ENCODE measurements around the gene COL4A2.
A peak's percentile ranks its signal among the peaks of the same experiment; 100 is the strongest.

Gene COL4A2

GRCh38 chr13:110462091-110462490, 155.0 kb downstream of the COL4A2 start:
- no peak for DNase-seq

DNA sequence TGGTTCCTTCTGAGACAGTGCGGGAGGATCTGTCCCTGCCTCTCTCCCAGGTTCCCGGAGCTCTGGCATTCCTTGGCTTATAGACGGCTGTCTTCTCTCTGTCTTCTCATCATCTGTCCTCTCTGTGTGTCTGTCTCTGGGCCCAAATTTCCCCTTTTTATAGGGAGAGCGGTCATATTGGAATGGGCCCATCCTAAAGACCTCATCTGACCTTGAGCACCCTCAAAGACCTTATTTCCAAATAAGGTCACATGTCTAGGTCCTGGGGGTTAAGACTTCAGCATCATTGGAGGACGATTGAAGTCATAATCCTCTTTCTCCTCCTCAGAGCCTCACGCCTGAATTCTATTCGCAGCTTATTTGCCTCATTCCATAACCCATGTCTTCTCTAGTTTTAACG, 156.1 kb downstream of the COL4A2 start:
- no peak for DNase-seq

DNA sequence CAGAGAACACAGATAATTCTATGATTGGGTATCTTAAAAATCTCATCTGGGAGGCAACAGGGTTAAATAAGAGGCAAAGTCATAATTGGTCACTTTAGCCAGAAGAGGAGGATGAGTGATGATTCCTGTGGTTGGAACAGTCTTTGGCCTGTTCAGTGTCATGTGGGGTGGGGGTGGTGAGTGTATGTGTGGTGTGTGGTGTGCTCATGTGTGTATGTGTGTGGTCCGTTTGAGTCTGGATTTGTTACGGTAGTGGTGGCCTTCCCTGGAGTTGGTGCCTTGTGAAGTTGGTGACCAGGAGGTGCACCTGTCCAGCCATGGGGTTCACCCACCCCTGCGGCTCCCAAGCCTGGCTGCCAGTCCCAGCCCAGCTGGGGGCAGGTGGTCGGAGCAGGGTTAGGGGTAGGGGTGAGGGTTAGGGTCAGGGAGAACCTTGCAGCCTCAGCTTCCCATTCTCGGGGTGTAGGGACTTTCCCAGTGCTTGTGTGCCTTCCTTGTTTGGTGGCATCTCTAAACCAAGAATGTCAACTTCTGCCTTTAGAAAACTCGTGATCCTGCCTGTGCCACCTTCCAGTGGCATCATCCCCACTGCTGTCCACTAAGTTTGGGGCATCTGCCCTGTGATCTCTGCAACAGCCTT, 156.9 kb downstream of the COL4A2 start:
- DNase-seq = no peak

GRCh38 chr13:110464556-110465333, 157.7 kb downstream of the COL4A2 start:
- no peak for DNase-seq

- DNase-seq = no peak
These were observed 158.6 kb downstream of the COL4A2 start for GRCh38 chr13:110465696-110466095.

DNA sequence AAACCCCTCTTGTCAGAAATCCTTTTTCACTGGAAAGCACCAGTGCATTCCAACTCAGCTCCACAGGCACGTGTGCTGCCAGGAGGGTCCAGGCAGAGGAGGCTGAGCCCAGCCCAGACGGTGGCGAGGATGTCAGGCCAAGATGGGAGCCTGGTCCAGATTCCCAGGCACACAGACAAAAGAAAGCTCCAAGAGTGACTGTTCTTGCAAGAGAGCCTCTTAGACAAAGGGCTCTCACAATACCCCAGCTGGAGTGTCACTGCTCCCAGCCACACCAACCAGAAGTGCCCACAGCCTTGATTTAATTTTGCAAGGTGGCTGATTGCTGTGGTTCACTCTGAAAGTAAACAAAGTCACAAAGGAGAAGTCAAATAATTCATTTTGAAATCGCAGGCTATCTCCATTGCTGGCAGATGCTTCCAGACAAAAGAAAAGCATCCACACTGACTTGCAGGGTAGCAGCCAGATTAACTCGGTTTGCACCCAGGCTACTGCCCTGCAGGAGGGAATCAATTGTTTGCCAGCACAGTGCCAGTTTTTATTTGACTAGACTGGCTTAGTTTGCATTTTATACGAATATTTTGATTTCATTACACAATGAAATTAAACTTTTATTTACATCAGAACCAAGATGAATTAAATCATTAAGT, 159.3 kb downstream of the COL4A2 start:
- DNase-seq = no peak

DNA sequence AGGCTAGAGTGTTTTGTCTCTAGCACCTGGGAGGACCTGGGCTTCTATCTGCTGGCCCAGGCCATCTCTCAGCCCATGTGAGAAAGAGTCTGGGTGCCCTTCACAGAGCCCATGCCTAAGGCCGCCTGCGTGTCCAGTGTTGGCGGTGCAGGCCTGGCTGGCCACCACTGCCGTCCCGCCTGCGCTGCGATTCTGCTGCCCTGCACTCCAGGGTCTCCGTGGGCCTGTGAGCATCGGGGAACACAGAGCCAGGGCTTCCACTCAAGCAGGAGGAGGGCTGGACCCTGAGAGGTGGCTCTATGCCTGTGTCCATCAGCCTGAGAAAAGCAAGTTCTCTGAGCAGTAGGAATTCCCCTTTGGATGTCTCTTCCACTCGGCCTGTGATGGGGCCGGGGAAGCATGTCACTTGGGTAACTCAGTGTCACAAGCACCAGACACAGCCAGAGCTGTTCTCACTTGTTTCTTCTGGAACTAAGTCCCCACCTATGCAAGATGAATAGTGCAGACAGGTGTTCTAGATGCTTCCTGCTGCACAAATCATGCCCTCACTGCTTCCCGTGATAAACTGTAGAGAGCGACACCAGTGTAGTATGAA, 160.5 kb downstream of the COL4A2 start:
- DNase-seq = no peak

DNA sequence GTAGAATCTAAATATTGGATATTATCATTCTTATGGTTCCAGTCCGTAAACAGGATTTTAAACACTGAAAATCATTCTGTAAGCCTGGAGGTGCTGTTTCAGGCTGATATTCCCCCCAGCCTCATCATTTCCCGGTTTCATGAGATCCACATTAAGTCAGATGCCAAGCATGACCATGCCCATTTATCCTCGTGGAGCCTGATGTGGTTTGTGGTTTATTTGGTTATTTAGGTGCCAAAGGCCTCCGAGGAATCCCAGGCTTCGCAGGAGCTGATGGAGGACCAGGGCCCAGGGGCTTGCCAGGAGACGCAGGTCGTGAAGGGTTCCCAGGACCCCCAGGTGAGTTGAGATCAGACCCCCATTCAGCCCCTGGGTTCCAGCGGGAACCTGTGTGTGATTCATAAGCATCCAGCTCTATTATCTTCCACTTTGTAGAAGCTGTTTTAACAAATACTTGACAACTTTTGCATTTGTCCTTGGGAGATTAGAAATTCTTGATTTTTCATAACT, 162.0 kb downstream of the COL4A2 start:
- DNase-seq = no peak

DNA sequence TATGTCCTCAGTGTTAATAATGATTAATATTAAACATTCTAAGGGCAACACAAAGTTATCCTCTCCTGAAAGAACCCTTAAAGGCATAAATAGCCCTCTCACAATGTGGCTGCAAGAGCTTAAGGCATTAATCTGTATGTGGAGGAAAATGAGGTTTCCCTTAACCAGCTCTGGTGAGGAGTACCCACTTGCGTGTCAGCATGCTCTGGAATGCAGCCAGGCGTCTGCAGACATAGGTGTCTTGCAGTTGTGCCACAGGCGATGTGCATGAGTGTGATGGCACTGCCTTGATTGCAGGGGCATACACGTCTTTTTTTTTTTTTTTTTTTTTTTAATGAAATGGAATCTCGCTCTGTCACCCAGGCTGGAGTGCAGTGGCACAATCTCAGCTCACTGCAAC, 162.5 kb downstream of the COL4A2 start:
- DNase-seq = no peak

DNA sequence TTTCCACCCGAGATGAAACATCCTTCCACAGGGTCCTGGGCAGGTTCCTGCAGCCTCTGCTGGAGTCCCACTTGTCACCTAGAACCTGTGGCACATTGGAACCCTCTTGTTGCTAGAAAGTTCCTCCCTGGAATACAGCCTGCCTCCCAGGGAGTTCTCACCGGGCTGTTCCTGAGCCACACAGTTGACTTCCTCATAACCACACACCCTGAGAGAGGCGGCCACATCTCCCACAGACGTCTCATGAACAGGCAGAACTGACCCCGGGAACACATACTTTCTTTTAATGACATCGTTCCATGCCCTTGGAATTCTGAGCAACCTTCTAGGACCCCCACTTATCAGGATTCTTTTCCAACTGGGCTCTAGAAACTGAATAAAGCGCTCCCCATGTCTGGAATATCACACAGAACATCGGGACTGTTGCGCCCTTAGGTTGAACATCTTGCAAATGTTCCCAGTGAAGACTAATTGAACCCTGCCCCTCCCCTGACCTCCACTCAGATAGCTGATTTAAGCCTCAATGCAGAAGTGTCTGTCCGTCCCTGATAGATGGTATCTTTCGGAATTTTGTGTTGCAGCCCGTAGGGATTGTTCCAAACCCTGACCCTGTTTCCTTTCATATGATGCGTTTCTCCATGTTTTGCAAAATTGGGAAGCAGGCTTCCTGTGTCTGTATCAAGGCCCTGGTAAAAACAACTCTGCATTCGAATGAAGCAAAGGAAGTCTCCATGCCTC, 163.4 kb downstream of the COL4A2 start:
- no peak for DNase-seq

DNA sequence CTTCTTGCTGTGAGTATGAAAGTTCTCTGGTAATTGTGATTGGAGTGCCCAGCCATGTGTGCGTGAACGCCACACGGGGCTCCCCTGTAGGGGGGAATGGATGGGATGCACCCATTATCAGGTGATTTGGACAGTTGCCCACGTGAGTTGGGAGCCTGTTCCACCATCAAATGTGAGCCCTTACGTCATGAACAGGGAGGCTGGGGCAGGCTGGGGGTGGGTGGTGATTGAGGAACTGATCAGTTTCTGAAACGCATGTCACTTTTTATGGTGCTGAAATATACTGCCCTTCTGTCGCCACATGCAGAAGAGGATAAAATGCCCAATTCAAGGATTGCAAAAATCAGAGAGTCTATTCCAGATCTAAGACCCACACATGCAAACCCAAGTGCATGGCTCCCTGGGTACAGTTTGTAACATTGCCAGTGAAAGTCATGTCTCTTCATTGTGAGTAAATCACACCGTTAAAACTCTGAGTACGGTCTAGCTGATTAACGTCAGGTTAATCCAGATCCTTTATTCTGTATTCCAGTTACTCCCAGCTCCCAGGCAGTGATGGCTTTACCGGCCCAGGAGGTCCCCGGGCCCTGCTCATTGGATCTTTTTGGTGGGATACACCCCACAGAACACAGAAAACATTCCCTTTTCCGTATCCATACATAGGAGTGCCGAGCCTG, 164.2 kb downstream of the COL4A2 start:
- no peak for DNase-seq

GRCh38 chr13:110471833-110472162, 164.7 kb downstream of the COL4A2 start:
- DNase-seq = peak; percentile 7

GRCh38 chr13:110472904-110473563, 165.9 kb downstream of the COL4A2 start:
- DNase-seq = peak; percentile 62

DNA sequence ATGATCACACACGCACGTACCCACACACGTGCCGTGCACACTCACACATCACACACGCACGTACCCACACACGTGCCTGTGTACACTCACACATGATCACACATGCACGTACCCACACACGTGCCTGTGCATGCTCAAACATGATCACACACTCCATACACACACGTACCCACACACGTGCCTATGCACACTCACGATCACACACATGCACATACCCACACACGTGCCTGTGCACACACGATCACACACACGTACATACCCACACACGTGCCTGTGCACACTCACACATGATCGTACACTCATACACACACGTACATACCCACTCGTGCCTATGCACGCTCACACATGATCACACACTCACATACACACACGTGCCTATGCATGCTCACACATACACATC, 167.6 kb downstream of the COL4A2 start:
- no peak for DNase-seq

DNA sequence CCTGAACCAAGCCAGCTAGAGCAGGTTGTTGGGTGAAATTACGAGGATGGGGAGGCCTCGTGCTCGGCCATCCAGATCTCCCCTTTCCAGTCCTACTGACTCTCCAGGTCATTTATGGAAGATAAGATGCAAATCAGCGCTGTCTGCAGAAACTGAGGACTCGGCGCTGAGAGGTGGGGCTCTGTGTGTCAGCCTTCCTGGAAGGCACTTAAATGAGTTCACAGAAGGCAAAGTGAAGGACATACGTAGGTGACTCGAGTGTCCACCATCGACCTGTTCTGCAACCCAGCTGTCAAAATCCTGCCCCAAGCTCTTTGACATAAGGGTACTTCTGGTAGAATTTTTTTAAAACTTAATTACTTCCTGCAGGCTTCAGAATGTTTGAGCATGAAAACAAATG, 168.0 kb downstream of the COL4A2 start:
- no peak for DNase-seq

DNA sequence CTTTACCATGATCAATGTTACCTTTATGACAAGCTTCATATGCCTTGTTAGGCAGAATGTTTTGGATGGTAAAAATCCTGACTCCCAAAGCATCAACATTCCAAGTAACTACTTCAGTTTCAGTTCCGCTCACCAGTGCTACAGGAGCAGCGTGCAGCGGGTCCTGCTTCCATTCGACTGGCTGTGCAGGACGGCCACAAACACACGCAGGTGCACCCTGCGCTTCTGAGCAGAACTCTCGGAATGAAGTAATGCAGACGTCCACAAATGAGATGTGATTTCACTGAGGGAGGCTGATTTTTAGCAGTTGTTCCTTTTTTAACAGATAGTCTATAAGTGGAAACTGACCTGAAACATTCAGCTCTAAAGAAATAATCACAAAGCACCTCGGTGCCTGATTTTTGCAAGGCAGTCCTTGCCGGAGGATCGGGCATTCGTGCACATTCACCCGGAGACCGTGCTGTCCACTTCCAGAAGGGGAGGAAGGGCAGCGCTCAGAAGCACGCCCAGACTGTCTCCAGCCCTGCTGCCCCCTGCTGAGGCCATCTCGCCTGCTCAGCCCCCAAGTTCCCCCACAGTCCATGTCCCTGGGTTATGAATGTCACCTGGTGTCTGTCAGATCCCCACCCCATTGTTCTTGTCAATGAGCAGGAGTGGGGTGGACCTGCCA, 168.6 kb downstream of the COL4A2 start:
- DNase-seq = no peak

GRCh38 chr13:110476220-110476617, 169.1 kb downstream of the COL4A2 start:
- DNase-seq = no peak

GRCh38 chr13:110477706-110478245, 170.7 kb downstream of the COL4A2 start:
- DNase-seq = no peak

DNA sequence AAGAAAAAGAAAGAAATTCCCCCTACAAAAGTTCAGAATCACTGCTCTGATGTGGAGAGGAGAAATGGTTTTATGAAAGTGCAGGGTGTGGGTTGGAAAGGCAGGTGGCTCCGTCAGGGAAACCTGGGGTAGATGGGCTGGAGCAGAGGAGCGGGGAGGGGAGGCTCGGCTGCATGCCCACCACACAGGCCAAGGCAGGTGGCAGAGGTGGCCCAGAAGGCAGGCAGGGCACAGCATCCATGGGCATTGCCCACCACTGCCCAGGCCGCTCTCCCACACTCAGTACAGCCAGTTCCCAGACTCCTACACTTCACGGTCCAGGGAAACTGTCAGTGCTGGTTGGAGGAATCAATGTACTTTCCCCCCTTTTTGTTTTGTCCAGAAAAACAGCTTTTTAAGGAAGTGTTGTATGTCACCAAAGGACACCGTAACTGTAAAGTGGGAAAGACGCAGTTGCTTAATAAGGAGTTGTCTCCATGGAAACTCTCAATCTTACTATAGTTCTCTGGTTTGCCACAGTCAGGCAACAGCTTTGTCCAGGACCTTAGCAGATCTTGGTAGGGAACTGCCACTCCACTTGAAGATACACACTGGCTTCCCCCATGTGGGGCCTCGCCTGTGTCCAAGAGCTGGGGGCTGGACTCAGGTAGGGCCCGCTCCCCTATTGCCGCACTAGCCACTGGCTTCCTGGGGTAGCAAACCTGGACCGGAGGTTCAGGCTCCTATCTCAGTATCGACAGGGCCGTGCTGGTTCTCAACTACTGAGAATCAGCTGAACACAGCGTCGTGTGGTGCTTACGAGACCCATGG, 171.5 kb downstream of the COL4A2 start:
- no peak for DNase-seq

GRCh38 chr13:110479215-110479545, 172.1 kb downstream of the COL4A2 start:
- DNase-seq = no peak
